Smooth muscle cell of bladder (primary cell): ENCODE data around the gene ANKRD63. TPM values are rescaled to one million over a fixed set of nuclear protein-coding genes. Genes with fewer than 3 reads are reported as not detected.

Experiments
- total RNA-seq: library from RNA; depleted of rRNA; stranded (reverse); fragments of >200 nt; gene quantifications from 2 replicates; pipeline ENCODE4 v1.2.3, GENCODE V29; 2014

ANKRD63 gene
- total RNA-seq: not detected in 2 replicates

GRCh38 chr15:40282869-40283614 is at the start of gene ANKRD63:
ANKRD63 (minus strand) TSS chr15:40283064; CDS start chr15:40282586, 478 bp downstream.

DNA sequence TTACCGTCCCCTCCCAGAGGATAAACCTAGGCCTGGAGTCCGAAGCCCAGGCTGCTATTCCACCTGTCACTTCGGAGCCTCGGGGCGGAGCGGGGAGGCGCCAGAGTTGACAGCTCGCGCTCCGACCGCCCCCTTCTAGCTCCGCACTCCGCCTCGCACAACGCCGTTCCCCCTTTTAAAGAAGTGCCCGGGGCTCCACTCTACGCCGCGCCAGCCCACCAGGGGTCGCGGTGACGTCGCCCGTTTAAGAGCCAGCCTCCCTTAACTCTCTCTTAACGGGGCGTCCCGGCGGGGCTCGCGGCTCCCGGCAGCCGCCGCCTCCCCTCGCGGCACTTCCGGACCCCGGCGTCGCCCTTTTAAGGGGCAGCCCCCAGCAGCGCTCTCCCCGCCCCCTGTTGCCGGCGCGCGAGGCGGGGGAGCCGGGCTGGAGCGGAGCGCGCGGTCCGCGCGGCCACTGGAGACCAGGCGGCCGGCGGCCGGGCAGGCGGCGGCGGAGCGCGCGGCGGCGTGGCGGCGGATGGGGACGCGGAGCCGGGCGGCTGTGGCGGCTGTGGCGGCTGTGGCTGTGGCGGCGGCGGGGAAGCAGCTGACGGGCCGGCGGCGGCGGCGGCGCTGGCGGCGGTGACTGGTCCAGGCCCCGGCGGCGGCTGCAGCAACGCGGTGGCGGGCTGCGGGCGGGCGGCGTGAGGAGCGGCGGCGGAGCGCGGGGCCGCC is 40.5 kb upstream of the ANKRD63 start, which contains the start of gene INAFM2:
Gene INAFM2, plus strand, starts transcription at position 454 of the 714 bp plus-strand sequence. CDS start 364 bp downstream, outside the sequence.

GRCh38 chr15:40307421-40308211 is 24.8 kb upstream of the ANKRD63 start, which contains the start of gene PLCB2:
PLCB2 (minus strand) TSS chr15:40307935; CDS start chr15:40307672, 263 bp downstream.

DNA sequence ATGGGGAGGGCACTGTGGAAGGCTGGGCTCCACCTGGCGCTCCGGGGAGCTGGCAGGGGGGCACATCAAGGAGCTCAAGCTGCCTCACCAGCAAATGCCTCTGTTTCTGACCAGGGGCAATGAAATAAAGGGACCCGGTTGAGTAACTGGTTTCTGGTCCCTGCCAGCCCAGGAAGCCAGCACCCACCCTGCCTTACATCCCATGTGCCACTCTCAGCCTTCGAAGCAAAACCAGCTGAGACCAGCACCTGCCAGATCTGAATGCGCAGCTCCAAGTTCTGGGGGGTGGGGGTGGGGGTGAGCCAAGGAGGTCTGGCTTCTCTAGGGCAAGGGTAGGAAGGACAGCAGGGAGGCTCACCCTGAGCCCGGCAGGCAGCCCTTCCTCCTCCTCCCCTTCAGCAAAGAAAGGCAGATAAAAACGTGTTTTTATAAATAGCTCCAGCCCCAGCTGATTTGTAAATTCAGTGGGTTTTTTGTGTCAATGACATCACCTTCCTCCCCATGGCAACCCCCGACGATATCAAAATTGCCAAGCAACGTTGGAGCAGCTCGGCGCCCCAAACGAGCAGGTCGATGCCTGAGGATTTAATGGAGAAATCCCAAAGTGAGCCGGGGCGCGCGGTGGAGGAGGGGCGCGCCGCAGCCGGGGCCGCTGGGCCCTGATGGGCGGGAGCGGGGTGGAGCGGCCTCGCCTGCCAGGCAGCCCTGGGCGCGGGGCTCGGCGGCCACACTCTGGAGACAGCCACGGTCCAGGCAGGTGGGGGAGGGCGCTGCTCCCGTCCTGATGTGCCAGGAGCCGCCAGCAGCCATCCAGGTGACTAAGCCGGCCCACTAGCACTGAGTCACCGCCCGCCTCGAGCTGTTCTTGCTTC is 44.1 kb downstream of the ANKRD63 start, which contains the start of gene PAK6:
Gene PAK6, plus strand, starts transcription at position 532 of the 872 bp plus-strand sequence. CDS start 25,723 bp downstream, outside the sequence.

Other genes with a start within 250 kb of the ANKRD63 start
- gene SRP14, start 243.9 kb downstream of the ANKRD63 start, total RNA-seq: 213 and 285 TPM in 2 replicates
- gene BMF, start 174.2 kb downstream of the ANKRD63 start, total RNA-seq: 4.6 and 5.3 TPM in 2 replicates
- 2.4 and 2.9 TPM in 2 replicates for gene BUB1B, start 122.0 kb downstream of the ANKRD63 start, total RNA-seq
- not detected in 2 replicates for gene PAK6, start 44.0 kb downstream of the ANKRD63 start, total RNA-seq
- under 0.01 and 0.18 TPM in 2 replicates for gene PLCB2, start 24.9 kb upstream of the ANKRD63 start, total RNA-seq
- gene INAFM2, start 40.6 kb upstream of the ANKRD63 start, total RNA-seq: 7.3 and 10.4 TPM in 2 replicates
- 13.8 and 19.0 TPM in 2 replicates for gene CCDC9B, start 57.9 kb upstream of the ANKRD63 start, total RNA-seq
- not detected in 2 replicates for gene PHGR1, start 68.0 kb upstream of the ANKRD63 start, total RNA-seq
- gene DISP2, start 75.2 kb upstream of the ANKRD63 start, total RNA-seq: under 0.01 and 0.09 TPM in 2 replicates
- 11.0 and 11.1 TPM in 2 replicates for gene KNSTRN, start 99.7 kb upstream of the ANKRD63 start, total RNA-seq
- 40.1 and 44.2 TPM in 2 replicates for gene IVD, start 122.7 kb upstream of the ANKRD63 start, total RNA-seq
- gene BAHD1, start 157.9 kb upstream of the ANKRD63 start, total RNA-seq: 3.6 and 4.0 TPM in 2 replicates
- 5.7 and 7.9 TPM in 2 replicates for gene CHST14, start 187.9 kb upstream of the ANKRD63 start, total RNA-seq